IMR-90 (cell line): Measurements from ENCODE around the gene CRBN. TPM values are rescaled to one million over a fixed set of nuclear protein-coding genes. Genes with fewer than 3 reads are reported as not detected.

Source experiments
- microRNA-seq, 2 experiments: library from miRNA; stranded (forward) in 1 of 2; unstranded in 1 of 2; fragments of 10-50 nt in 1 of 2; fragments of <30 nt in 1 of 2; gene quantifications in 1 of 2; microRNA quantifications in 1 of 2; one replicate each; pipeline versions ENCODE3 to v1.1.0; 2013 to 2020; ENCODE audit not compliant: insufficient read depth in 1 of 2, insufficient read length in 1 of 2, unreplicated experiment in 1 of 2
- polyA plus RNA-seq, 3 experiments: library from polyadenylated mRNA; depleted of rRNA; stranded (reverse); fragments of >200 nt; gene quantifications; 2 replicates each; pipeline ENCODE4 v1.2.3, GENCODE V29; 2012; ENCODE audit warnings: low replicate concordance in 1 of 3
- small RNA-seq, 5 experiments: library from RNA; depleted of rRNA; stranded (forward); fragments of <200 nt; gene quantifications; one replicate each; pipeline ENCODE3, GENCODE V24; 2012
- total RNA-seq: library from RNA; depleted of rRNA; stranded (reverse); fragments of >200 nt; gene quantifications from 2 replicates; pipeline ENCODE4 v1.2.3, GENCODE V29; 2012; rRNA removed

The CRBN gene
- total and polyA plus RNA-seq, 2 of the 4 experiments (the other 2 are of a cell fraction) = 21.8 to 33.9 TPM

Small RNA genes within 50 kb of the gene (microRNA-seq; reads per million reads assigned to microRNA genes)
- not detected for gene RF00416 (ENCODE audit: insufficient read depth, insufficient read length)

Small RNA genes within 50 kb of the gene (small RNA-seq; reads per million reads assigned to genes)
- gene RF00416 = 0 reads per million in 5 experiments

Other genes starting within 250 kb of the CRBN start
- gene IL5RA, start 69.3 kb downstream of the CRBN start, total RNA-seq = not detected in 2 replicates
- not detected in 2 replicates for gene IL5RA, start 69.3 kb downstream of the CRBN start, polyA plus RNA-seq (2012; rRNA removed)
- 11.8 and 25.0 TPM in 2 replicates for gene TRNT1, start 52.8 kb downstream of the CRBN start, total RNA-seq
- gene TRNT1, start 52.8 kb downstream of the CRBN start, polyA plus RNA-seq (2012; rRNA removed) = 8.3 and 12.3 TPM in 2 replicates